Spleen (tissue), 7 donors: ENCODE measurements around the gene RIPK3.

ENCODE experiments used
- POLR2A ChIP-seq, 3 donors: fragments of 450-650 bp; IDR thresholded peaks; one replicate each; pipeline ENCODE4 v1.5.1; 2017; ENCODE audit warnings: antibody characterized with exemption in 3 of 3, mild to moderate bottlenecking in 1 of 3
- POLR2AphosphoS5 ChIP-seq, 3 donors: sonication (generic); formaldehyde crosslinking; IDR thresholded peaks; one replicate each; pipeline ENCODE4 v1.5.1; 2017; ENCODE audit warnings: antibody characterized with exemption in 3 of 3
- TF ChIP-seq, protein P1 (sequence below), 11 experiments: fragments of 200-600 bp in 7 of 11; fragments of 450-650 bp in 4 of 11; sonication (generic) in 4 of 11; IDR thresholded peaks in 8 of 11; conservative IDR thresholded peaks in 3 of 11; 1 replicate in 7 of 11; 2 replicates in 4 of 11; pipeline versions ENCODE4 v1.4.0 to v1.8.0; 2016 to 2021; ENCODE audit warnings: antibody characterized with exemption in 11 of 11, inconsistent platforms in 4 of 11, mild to moderate bottlenecking in 1 of 11
- donor health status: DM: no; HTN: no; CAD: no; lungs with moderate emphysema.
- donor health status: DM: no; HTN: no; CAD: no.
- donor health status: DM: no; HTN: no; CAD: no.

DNA sequence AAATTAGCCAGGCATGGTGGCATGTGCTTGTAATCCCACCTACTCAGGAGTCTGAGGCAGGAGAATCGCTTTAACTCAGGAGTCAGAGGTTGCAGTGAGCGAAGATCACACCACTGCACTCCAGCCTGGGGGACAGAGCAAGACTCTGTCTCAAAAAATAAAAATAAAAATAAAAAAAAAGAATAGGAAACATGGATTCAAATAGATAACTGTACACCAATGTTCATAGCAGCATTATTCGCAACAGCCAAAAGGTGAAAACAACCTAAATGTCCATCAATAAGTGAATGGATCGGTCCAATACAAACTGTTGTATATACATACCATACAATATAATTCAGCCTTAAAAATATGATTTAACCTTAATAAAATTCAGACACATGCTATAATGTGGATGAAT, 3.1 kb upstream of the RIPK3 start:
- TF ChIP-seq, protein P1, sequence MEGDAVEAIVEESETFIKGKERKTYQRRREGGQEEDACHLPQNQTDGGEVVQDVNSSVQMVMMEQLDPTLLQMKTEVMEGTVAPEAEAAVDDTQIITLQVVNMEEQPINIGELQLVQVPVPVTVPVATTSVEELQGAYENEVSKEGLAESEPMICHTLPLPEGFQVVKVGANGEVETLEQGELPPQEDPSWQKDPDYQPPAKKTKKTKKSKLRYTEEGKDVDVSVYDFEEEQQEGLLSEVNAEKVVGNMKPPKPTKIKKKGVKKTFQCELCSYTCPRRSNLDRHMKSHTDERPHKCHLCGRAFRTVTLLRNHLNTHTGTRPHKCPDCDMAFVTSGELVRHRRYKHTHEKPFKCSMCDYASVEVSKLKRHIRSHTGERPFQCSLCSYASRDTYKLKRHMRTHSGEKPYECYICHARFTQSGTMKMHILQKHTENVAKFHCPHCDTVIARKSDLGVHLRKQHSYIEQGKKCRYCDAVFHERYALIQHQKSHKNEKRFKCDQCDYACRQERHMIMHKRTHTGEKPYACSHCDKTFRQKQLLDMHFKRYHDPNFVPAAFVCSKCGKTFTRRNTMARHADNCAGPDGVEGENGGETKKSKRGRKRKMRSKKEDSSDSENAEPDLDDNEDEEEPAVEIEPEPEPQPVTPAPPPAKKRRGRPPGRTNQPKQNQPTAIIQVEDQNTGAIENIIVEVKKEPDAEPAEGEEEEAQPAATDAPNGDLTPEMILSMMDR (IDR thresholded peaks at IDR 0.05 in 8 of 11, conservative IDR thresholded peaks at IDR 0.05 in 3 of 11): no peak
- no peak for TF ChIP-seq POLR2A (IDR thresholded peaks at IDR 0.05)
- no peak for TF ChIP-seq POLR2AphosphoS5 (IDR thresholded peaks at IDR 0.05)
